KOPT-K1 (cell line): Measurements from ENCODE around the gene ZCCHC17.

Experiments used
- H3K27ac ChIP-seq: fragments of 200-600 bp; sonication (generic); 2 replicates; pipeline ENCODE4 v1.5.1; 2016; ENCODE audit warnings: antibody characterized with exemption, mild to moderate bottlenecking, low read depth, low read length; ENCODE audit not compliant: poor library complexity, severe bottlenecking
- H3K36me3 ChIP-seq: fragments of 200-600 bp; sonication (generic); 2 replicates; pipeline ENCODE4 v1.5.1; 2017; ENCODE audit warnings: antibody characterized with exemption, mild to moderate bottlenecking, low read length, moderate library complexity; ENCODE audit not compliant: insufficient read depth
- H3K9me3 ChIP-seq: fragments of 200-600 bp; sonication (generic); 2 replicates; pipeline ENCODE4 v1.5.1; 2017; ENCODE audit warnings: antibody characterized with exemption, low read length, mild to moderate bottlenecking; ENCODE audit not compliant: insufficient read depth, poor library complexity, severe bottlenecking

Gene ZCCHC17

GRCh38 chr1:31408788-31409318, 112.0 kb downstream of the ZCCHC17 start:
- H3K36me3 ChIP-seq: no peaks in the 10 kb centered on the region
- H3K9me3 ChIP-seq: no peaks in the 10 kb centered on the region
- no peak overlapping the region for H3K27ac ChIP-seq

GRCh38 chr1:31409946-31410858, 113.4 kb downstream of the ZCCHC17 start:
- Histone ChIP-seq H3K36me3 (no peaks in the 10 kb centered on the region), H3K27ac (no peak overlapping the region), H3K9me3 (no peaks in the 10 kb centered on the region)

GRCh38 chr1:31410871-31411270, 114.0 kb downstream of the ZCCHC17 start:
- H3K9me3 ChIP-seq: no peaks in the 10 kb centered on the region
- H3K27ac ChIP-seq: no peak overlapping the region

GRCh38 chr1:31412205-31412604, 115.4 kb downstream of the ZCCHC17 start:
- H3K9me3 ChIP-seq: no peaks in the 10 kb centered on the region
- no peaks in the 10 kb centered on the region for H3K36me3 ChIP-seq
- H3K27ac ChIP-seq: no peak overlapping the region

More at GRCh38 chr1:31410871-31411270, 114.0 kb downstream of the ZCCHC17 start:
- no peaks in the 10 kb centered on the region for H3K36me3 ChIP-seq

- H3K9me3 ChIP-seq: no peaks in the 10 kb centered on the region
- no peak within 1 kb of the TSS for H3K27ac ChIP-seq
- H3K36me3 ChIP-seq: no peaks in the 10 kb centered on the region
Observed at GRCh38 chr1:31412732-31413404, 116.0 kb downstream of the ZCCHC17 start, which contains the start of gene SERINC2. Gene SERINC2, plus strand, starts transcription at chr1:31413213. Its CDS starts 53 bp downstream, at chr1:31413266.

GRCh38 chr1:31413405-31414001, 116.7 kb downstream of the ZCCHC17 start:
- Histone ChIP-seq H3K36me3 (no peaks in the 10 kb centered on the region), H3K27ac (no peak overlapping the region), H3K9me3 (no peaks in the 10 kb centered on the region)
